Measurements from ENCODE around the gene TPH1.

GRCh38 chr11:18036456-18036855 is 9.6 kb downstream of the TPH1 start:
- no peak for TF ChIP-seq POLR2A (IDR thresholded peaks at IDR 0.05)
- no peak for TF ChIP-seq CTCF (IDR thresholded peaks at IDR 0.05)
